ENCODE results near the gene CARD11. TPM values are rescaled to one million over a fixed set of nuclear protein-coding genes. Genes with fewer than 3 reads are reported as not detected.

Gene CARD11
- total RNA-seq, 2 donors from 2014 or later = 3.7 to 4.4 TPM

DNA sequence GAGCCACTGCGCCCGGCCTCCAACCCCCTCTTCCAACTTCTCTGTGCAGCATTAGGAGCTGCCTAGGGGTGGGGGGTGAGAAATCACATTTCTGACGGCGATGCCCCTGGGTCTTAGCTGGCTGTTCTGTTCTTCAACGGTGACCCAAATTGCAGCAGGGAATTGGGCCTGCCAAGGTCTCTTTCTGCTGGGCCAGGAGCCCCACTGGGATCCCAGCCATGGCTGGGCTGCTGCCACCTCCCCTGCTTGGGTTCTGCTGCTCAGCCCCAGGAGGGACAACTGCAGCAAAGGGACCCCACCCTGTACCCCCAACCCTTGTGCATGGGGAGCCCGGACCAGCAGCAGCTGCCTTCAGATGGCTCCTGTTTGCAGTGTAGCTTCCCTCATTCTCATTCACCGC lies 155.9 kb downstream of the CARD11 start:
- no peak for ATAC-seq (ENCODE audit: insufficient number of reproducible peaks, low FRiP score, low read depth)
- no peak for DNase-seq (ENCODE audit: low spot score)
- no peak overlapping the region for H3K27ac ChIP-seq
- H3K9me3 ChIP-seq = no peaks in the 10 kb centered on the region
- peaks cover 4 to 6% of the 10 kb centered on the region in 2 donors for H3K4me1 ChIP-seq (ENCODE audit: control insufficient read depth in 1 of 2, low read depth in 2 of 2)
- no peak overlapping the region for H3K4me3 ChIP-seq
- no peaks in the 10 kb centered on the region for H3K27me3 ChIP-seq (replicated peaks; ENCODE audit: insufficient read depth)
- no peaks in the 10 kb centered on the region for H3K36me3 ChIP-seq
- TF ChIP-seq, protein P1, sequence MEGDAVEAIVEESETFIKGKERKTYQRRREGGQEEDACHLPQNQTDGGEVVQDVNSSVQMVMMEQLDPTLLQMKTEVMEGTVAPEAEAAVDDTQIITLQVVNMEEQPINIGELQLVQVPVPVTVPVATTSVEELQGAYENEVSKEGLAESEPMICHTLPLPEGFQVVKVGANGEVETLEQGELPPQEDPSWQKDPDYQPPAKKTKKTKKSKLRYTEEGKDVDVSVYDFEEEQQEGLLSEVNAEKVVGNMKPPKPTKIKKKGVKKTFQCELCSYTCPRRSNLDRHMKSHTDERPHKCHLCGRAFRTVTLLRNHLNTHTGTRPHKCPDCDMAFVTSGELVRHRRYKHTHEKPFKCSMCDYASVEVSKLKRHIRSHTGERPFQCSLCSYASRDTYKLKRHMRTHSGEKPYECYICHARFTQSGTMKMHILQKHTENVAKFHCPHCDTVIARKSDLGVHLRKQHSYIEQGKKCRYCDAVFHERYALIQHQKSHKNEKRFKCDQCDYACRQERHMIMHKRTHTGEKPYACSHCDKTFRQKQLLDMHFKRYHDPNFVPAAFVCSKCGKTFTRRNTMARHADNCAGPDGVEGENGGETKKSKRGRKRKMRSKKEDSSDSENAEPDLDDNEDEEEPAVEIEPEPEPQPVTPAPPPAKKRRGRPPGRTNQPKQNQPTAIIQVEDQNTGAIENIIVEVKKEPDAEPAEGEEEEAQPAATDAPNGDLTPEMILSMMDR (IDR thresholded peaks at IDR 0.05) = no peak

DNA sequence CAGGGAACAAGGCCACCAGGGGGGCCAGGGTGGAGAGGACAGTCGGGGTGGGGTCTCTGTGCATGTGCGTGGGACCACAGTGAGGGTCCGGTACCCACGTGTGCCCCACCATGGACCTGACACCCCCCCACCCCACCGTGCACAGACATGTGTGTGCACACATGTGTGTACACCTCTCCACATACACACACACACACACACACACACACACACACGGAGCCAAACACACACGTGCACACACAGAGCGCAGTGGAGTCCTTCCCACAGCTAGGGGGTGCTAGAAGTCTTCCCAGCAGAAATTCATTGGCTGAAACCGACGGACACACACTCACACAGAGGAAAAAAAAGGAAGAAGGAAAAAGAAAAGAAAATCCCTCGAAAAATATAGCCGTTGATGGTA lies 156.8 kb downstream of the CARD11 start:
- H3K27ac ChIP-seq = no peak overlapping the region
- H3K27me3 ChIP-seq (replicated peaks; ENCODE audit: insufficient read depth) = no peaks in the 10 kb centered on the region
- H3K4me1 ChIP-seq (ENCODE audit: control insufficient read depth in 1 of 2, low read depth in 2 of 2) = no peaks in the 10 kb centered on the region
- ATAC-seq (ENCODE audit: insufficient number of reproducible peaks, low FRiP score, low read depth) = no peak
- H3K9me3 ChIP-seq = no peaks in the 10 kb centered on the region
- TF ChIP-seq, protein P1 (IDR thresholded peaks at IDR 0.05) = peak; percentile 73
- H3K4me3 ChIP-seq = no peak overlapping the region
- DNase-seq (ENCODE audit: low spot score) = no peak
- no peaks in the 10 kb centered on the region for H3K36me3 ChIP-seq

GRCh38 chr7:2886391-2886790 lies 157.3 kb downstream of the CARD11 start:
- TF ChIP-seq, protein P1 (IDR thresholded peaks at IDR 0.05) = no peak
- DNase-seq (ENCODE audit: low spot score) (no peak), ATAC-seq (ENCODE audit: insufficient number of reproducible peaks, low FRiP score, low read depth) (no peak)
- Histone ChIP-seq H3K4me1 (ENCODE audit: control insufficient read depth in 1 of 2, low read depth in 2 of 2) (no peaks in the 10 kb centered on the region), H3K27me3 (replicated peaks; ENCODE audit: insufficient read depth) (no peaks in the 10 kb centered on the region), H3K4me3 (no peak overlapping the region), H3K36me3 (no peaks in the 10 kb centered on the region), H3K27ac (no peak overlapping the region), H3K9me3 (no peaks in the 10 kb centered on the region)

- Histone ChIP-seq H3K4me1 (ENCODE audit: control insufficient read depth in 1 of 2, low read depth in 2 of 2) (no peaks in the 10 kb centered on the region), H3K36me3 (no peaks in the 10 kb centered on the region), H3K27ac (no peak overlapping the region), H3K9me3 (no peaks in the 10 kb centered on the region), H3K4me3 (no peak overlapping the region), H3K27me3 (replicated peaks; ENCODE audit: insufficient read depth) (no peaks in the 10 kb centered on the region)
- ATAC-seq (ENCODE audit: insufficient number of reproducible peaks, low FRiP score, low read depth) = no peak
- TF ChIP-seq, protein P1 (IDR thresholded peaks at IDR 0.05) = no peak
- DNase-seq (ENCODE audit: low spot score) = no peak
Observed at GRCh38 chr7:2884161-2884560, 159.5 kb downstream of the CARD11 start.

DNA sequence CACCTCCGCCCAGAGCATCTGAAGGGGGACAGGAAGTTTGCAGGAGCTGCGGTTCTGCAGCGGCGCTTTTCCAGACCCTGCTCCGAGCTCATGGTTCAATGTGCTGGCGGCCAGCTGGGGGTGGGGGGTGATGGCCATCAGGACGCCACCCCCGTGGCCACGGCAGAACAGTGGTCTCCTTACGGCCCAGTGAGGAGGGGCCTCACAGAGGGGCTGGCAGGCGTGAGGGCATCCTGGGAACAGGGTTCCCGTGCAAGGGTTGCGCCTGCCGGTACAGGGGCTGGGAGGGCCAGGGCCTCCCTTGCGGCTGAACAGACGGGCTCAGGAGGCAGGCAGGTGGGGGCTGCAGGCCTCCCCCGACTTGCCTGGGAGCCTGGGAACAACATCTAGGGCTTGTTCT lies 160.6 kb downstream of the CARD11 start:
- no peaks in the 10 kb centered on the region for H3K36me3 ChIP-seq
- no peaks in the 10 kb centered on the region for H3K4me1 ChIP-seq (ENCODE audit: control insufficient read depth in 1 of 2, low read depth in 2 of 2)
- no peaks in the 10 kb centered on the region for H3K27me3 ChIP-seq (replicated peaks; ENCODE audit: insufficient read depth)
- no peaks in the 10 kb centered on the region for H3K9me3 ChIP-seq
- TF ChIP-seq, protein P1 (IDR thresholded peaks at IDR 0.05) = no peak
- no peak for DNase-seq (ENCODE audit: low spot score)
- H3K4me3 ChIP-seq = no peak overlapping the region
- H3K27ac ChIP-seq = no peak overlapping the region
- no peak for ATAC-seq (ENCODE audit: insufficient number of reproducible peaks, low FRiP score, low read depth)
